Stimulated activated CD4-positive, alpha-beta T cell treated with anti-CD3 and anti-CD28 coated beads, Interleukin-15, amount 100 ng/mL, for 24 hours (primary cell): Measurements from ENCODE around the gene SNAPC2.
A peak's percentile ranks its signal among the peaks of the same experiment; 100 is the strongest.
"Not testable (repeated sequence)": the region's sequence is repeated elsewhere in the genome, so short reads cannot be mapped to it uniquely, and the experiment has no call there.

Experiments
- DNase-seq: peaks from one replicate; pipeline ENCODE4 v3.0.0-alpha.2; 2020

The SNAPC2 gene

DNA sequence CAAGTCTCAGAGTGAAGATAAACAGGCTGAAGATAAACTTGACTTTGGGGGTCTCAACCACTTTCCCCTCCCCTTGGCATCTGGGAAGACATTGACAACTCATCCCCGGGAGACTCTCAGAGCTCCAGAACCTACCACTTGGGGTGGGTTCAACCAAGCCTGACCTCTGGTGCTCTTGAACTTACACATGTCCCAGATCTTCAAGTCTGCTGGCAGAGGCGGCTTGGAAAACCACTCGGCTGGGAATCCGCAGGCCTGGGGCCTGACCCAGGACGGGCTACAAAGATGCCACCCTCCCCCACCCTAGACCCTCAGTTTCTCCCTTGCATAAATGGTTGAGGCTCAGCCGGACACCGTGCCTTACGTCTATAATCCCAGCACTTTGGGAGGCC, 31.3 kb upstream of the SNAPC2 start:
- no peak for DNase-seq

DNA sequence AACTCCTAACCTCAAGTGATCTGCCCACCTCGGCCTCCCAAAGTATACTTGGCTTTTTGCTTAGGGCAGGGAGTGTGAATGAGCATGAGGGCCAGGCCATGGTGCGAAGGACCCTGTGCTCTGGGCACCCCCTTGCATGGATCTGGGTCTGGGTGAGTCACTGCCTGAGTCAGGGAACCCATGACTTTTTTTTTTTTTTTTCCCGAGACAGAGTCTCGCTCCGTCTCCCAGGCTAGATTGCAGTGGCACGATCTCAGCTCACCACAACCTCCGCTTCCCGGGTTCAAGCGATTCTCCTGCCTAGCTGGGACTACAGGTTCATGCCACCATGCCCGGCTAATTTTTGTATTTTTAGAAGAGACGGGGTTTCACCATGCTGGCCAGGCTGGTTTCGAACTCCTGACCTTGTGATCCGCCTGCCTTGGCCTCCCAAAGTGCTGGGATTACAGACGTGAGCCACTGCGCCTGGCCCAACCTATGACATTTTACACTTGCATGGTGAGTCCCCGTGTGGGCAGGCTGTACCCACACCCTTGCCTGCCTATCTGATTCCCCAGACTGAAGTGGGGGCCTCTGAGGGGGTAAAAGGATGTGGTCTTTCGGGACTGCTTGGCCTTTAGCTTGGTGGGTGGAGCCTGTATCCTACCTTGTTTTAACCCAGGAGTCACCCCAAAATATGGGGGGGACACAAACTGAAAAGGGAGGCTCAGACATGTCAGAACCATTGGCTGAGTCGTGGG, 26.6 kb upstream of the SNAPC2 start:
- not testable (repeated sequence) for DNase-seq

DNA sequence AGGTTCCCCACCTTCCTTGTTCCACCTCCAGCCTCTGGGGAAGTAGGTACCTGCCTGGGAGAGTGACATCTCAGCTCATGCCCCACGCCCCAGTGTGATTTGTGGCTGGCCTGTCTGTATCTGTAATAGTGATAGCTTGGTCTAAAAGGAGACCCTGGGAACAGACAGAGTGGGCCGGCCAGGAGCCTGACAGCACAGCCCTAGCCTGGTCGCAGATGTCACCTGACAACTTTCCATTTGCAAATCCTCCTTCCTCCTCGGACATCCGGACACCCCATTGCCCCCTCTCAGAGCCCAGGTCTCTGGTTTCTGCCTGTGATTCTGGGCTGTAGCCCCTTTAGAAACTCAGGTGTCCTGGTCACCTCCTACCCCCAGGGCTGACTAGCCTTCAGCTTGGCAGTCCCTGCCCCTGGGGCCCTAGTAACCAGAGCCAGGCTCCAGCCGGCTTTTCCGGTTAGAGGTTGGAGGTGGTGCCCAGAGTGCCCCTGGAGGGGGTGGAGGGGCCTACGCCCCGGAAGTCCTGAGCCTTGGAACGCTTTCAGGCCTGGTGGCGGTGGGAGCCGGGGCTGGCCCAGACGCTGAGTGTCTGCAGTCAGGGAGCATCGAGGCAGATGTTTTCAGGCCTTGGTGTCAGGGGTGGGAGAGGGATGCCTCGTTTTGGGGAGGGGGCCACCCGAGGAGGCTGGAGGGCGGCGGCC, 25.4 kb upstream of the SNAPC2 start:
- DNase-seq, result no peak

DNA sequence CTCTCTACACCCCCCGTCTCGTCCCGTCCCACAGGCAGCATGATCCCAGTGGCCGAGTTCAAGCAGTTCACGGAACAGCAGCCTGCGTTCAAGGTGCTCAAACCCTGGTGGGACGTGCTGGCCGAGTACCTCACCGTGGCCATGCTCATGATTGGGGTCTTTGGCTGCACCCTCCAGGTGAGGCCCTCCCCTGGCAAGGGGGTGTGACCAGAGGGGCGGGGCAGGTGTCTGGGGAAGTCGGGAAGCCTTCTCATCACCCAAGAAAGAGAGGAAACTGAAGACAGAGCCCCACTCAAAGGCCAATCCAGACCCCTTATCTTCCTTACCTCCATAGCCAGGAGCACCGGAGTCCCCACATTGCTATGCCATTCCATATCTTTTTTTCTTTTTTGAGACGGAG, 24.6 kb upstream of the SNAPC2 start:
- no peak for DNase-seq

DNA sequence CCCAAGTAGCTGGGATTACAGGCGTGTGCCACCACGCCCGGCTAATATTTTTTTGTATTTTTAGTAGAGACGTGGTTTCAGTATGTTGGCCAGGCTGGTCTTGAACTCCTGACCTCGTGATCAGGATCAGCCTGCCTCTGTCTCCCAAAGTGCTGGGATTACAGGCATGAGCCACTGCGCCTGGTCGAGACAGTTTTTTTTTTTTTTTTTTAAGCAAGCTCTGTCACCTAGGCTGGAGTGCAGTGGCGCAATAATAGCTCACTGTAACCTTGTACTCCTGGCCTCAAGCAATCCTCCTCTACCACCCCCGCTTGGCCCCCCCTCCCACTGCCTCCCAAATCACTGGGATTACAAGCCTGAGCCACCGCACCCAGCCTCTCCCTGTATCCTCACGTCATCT, 22.8 kb upstream of the SNAPC2 start:
- DNase-seq, result no peak

DNA sequence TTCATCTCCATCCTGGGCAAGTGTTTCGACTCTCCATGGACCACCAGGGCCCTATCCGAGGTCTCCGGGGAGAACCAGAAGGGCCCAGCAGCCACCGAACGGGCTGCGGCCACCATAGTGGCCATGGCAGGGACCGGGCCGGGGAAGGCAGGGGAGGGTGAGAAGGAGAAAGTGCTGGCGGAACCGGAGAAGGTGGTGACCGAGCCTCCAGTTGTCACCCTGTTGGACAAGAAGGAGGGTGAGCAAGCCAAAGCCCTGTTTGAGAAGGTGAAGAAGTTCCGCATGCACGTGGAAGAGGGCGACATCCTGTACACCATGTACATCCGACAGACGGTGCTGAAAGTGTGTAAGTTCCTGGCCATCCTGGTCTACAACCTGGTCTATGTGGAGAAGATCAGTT, 21.2 kb upstream of the SNAPC2 start:
- DNase-seq, result no peak

DNA sequence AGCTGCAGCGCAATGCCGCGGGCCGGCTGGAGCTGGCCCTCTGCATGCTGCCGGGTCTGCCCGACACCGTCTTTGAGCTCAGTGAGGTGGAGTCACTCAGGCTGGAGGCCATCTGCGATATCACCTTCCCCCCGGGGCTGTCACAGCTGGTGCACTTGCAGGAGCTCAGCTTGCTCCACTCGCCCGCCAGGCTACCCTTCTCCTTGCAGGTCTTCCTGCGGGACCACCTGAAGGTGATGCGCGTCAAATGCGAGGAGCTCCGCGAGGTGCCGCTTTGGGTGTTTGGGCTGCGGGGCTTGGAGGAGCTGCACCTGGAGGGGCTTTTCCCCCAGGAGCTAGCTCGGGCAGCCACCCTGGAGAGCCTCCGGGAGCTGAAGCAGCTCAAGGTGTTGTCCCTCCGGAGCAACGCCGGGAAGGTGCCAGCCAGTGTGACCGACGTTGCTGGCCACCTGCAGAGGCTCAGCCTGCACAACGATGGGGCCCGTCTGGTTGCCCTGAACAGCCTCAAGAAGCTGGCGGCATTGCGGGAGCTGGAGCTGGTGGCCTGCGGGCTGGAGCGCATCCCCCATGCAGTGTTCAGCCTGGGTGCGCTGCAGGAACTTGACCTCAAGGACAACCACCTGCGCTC, 20.3 kb upstream of the SNAPC2 start:
- DNase-seq, result no peak

DNA sequence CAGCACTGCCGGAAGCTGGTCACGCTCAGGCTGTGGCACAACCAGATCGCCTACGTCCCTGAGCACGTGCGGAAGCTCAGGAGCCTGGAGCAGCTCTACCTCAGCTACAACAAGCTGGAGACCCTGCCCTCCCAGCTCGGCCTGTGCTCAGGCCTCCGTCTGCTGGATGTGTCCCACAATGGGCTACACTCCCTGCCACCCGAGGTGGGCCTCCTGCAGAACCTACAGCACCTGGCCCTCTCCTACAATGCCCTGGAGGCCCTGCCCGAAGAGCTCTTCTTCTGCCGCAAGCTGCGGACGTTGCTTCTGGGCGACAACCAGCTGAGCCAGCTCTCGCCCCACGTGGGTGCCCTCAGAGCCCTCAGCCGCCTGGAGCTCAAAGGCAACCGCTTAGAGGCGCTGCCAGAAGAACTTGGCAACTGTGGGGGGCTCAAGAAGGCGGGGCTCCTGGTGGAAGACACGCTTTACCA, 19.7 kb upstream of the SNAPC2 start:
- DNase-seq, result no peak

DNA sequence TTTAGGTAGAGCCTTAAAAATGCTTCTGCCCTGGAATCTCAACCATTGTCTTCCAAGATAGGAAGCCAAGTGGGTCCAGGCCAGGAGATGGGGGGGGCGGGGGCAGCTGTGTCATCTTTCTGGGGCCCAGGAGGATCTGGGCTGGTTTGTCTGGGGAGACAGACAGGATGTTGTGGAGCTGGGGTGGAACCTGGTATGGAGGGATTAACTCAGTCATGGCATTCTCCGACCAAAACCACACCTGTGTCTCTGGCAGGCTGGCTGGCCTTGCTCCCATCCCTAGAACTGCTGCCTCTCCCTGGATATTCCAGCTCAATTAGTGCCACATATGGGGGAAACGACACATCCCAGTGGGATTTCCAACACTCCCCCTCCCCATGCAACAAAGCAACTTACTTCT, 19.2 kb upstream of the SNAPC2 start:
- DNase-seq, result no peak

DNA sequence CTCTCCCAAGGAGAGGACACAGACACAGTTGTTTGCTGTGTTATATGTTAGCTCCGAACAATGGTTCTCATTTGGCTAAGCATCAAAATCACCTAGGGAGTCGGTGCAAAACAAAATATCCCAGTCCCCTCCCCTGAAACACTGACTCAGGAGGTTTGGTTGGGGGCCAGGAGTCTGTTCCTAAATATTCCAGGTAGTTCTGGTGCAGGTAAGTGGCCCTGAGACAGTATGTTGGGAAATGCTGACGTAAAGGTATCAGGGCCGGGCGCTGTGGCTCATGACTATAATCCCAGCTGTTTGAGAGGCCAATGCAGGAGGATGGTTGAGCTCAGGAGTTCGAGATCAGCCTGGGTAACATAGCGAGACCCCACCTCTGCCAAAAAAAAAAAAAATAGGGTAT, 18.8 kb upstream of the SNAPC2 start:
- no peak for DNase-seq

DNA sequence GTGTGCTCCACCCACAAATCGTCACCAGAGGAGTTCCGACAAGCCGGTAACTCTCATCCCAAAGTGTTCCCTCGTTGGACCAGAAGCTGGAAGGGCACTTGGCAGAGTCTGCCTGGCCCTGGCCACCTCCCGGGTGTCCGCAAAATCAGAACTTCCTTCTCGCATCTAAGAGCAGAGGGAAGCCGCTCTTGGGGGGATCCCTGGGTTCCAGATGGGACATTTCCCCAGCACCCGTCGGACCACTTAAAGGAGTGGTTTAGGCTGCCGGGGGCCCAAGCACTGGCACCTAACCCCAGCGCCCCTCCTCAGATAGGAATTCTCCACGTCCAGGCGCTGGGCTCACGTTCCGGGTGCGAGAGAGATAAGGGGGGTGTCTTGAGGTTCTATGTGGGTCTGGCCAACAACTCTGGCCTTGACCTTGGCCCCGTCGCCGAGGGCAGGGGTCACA, 17.3 kb upstream of the SNAPC2 start:
- no peak for DNase-seq

DNA sequence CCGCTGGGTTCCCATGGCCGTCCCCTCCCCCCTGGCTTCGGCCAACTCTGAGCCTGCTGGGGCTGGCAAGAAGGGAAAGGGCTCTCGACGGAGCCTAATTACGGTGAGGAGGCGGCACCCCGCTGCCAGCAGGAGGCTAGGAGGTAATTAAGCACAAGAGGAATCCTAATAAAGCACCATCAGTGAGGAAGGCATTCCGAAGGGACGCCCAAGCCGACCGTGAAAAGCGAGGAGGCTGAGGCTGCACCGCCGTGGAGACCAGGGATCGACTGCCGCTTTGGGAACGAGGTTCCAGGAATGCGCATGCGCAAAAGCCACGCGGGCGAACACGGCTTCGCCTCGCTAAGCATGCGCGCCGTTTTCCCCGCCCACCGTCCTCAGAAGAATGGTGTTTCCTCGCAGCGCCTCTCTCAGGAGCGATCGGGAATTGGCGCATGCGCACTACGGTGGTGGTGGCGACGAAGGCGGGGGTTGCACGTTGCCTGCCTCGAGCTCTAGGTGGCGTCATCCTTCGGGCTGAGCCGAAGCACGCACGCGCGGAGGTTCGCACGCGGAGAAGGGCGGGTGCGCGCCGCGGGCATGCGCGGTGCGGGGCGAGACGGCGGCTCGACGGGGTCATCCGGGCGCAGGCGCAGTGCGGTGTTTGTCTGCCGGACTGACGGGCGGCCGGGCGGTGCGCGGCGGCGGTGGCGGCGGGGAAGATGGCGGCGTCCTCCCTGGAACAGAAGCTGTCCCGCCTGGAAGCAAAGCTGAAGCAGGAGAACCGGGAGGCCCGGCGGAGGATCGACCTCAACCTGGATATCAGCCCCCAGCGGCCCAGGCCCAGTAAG, 16.7 kb upstream of the SNAPC2 start, which contains the start of gene MAP2K7:
TSS of gene MAP2K7 (plus strand) at position 634 of the 830 bp plus-strand sequence. CDS start at position 702, 68 bp downstream.
- DNase-seq, result peak; percentile 100

DNA sequence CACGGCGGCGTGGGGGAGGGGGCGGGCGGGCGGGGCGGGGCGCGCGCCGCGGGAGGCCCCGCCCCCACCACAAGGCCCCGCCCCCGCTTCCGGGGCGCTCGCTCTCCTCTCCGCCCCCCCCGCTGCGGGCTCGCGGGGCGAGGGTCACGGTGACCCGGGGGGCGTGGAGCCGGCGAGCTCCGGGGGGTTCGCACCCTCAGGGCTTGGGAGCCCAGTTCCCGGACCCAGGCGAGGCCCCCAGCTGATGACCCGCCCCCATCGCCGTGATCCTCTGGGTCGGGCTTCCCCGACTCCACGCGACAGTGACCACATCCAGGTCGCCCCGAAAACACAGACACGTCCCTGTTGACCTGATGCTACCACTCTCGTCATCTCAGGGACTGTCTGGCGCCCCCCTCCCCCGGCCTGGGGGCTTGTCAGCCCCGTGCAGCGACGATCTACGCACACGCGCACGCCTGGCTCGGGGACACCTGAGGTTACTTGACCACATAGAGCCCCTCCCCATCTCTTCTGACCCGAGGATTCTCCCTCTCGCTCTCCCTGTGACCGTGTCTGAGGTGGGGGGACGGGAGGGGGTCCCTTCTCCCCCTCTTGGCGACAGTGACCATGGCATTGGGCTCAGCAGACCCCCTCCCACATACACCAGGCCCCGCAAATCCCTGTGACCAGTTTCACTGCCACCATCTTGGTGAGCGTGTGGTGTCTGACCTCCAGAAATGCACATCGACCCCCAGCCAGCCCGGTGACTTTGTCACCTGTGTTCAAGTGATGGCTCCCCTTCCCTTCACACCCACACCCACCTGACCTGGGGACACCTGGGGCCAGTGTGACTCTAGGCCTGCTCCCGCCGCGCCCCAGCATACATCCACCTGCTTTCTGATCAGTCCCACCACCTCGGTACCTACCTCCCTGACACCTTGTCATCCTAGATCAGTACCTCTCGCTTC, 15.8 kb upstream of the SNAPC2 start:
- peak; percentile 68 for DNase-seq

DNA sequence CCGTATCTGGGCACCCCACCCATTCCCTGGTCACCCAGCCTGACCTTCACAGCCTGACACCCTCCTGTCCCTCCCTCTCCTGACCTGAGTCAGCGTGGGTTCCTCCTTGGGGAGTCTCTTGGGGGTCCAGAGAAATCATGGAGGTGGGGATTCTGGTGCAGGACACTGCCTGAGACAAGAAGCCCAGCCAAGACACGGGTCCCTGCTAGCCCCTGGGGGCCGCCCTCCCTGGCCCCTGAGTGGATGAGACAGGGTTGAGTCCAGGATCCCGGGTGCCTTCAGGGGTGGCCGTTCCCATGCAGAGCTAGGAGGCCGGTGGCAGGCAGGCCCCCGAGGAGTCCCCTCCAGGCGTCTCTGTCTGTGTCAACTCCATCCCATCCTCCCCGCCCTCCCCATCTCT, 14.9 kb upstream of the SNAPC2 start:
- no peak for DNase-seq

DNA sequence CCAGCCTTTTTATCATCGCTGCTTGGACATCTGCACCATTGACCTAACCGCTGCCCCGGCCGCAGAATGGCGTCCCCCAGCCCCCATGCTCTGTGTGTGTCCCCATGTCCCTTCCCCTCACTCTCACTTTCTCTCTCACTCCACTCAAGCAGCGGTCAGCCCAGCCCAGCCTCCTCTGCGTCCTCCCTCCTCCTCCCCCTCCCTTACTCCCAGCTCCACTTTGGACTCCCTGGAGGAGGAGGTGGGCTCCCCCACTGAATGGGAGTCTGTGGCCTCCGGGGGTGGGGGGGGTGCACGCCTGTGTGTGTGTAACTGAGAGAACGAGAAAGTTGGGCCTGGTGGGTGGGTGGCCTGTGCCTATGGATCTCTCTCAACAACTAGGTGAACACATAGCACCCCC, 14.3 kb upstream of the SNAPC2 start:
- DNase-seq, result no peak

DNA sequence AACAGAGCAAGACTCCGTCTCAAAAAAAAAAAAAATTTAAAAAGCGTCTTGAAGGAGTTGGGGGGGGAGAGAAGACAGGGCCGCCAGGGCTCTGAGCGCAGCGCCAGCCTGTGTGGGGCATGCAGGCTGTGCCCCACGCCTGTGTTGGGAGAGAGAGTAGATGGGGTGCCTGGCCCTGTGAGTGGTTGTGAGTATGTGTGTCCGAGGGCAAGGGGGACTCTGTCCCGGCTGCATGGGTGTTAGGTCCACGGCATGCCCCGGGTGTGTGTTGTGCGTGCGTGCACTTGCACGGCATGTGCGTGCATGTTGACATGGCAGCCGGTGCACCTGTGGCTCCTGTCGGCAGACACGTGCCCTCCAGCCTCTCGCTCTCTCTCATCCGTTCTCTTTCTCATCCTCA, 13.0 kb upstream of the SNAPC2 start:
- no peak for DNase-seq

DNA sequence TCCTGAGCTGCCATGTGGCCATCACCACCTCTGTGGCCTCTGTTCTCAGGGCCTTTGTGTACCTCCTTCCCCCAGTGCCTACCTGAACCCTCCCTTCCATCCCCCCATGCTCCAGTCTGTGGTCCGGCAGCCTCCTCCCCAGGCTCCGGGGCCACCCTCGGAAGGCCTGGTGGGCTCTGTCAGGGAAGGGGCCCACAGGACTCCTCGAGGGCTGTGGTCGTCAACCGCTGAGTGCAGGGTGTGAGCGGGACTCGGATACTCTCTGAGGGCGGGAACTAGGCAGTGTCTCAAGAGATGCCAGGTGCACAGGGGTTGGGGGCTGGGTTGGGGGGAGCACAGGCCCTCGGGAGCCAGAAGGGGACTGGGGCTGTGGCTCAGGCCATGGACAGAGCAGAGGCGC, 12.6 kb upstream of the SNAPC2 start:
- DNase-seq, result no peak

DNA sequence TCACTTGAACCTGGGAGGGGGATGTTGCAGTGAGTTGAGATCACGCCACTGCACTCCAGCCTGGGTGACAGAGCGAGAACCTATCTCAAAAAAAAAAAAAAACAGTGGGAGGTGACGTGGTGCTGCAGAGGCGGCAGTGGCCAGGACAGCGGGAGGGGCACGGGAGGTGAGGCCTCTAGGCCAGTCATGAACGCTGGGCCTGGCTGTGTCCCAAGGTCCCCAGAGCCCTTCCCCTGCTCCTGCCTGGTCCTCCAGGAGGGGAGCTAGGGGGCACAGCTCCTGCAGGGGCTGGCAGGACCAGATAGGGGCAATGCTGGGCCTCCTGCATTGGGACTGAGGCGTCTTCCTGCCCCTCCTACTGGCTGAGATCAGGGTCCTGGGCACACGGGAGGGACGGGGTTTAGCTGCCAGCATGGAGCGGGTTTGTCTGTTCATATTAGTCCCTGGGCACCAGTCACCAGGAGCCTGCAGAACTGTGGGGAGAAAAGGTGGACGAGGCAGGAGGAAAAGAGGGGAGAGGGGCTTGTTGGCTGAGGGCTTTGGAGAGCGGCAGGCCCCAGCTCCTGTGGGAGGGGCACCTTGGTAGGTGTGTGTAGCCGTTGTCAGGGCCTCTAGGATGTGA, 11.9 kb upstream of the SNAPC2 start:
- DNase-seq, result no peak

DNA sequence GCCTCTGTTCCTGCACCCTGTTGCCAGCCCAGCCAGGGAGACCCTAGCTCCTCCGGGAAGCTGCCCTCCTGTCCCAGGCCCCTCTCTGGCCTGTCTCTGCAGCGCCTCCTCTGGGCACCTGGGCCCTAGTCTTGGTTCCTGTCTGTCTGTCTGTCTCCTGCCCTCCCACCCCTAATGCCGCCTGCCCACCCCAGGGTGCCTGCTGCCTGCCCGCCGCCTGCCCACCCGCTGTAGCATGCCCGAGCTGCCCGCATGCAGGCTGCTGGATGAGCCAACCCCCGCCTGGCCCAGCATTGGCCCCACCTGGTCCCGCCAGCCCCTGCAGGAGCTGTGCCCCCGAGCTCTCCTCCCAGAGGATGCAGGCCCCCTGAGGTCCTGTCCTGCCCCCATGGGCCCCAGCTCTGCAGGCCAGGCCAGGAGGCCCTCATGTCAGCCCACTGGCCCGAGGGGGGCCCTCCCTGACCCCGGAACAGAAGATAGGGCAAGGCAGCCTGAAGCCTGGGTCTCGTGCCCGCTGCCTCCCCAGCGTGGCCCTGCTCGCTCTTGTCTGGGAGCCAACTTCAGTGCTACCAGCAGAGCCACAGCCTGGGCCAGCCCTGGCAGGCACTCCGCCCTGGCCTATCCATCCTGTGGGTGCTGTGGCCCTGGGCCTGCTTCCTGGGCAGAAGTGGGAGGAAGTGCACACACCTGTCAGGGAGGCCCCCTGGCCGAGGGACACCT, 11.2 kb upstream of the SNAPC2 start:
- DNase-seq, result no peak

DNA sequence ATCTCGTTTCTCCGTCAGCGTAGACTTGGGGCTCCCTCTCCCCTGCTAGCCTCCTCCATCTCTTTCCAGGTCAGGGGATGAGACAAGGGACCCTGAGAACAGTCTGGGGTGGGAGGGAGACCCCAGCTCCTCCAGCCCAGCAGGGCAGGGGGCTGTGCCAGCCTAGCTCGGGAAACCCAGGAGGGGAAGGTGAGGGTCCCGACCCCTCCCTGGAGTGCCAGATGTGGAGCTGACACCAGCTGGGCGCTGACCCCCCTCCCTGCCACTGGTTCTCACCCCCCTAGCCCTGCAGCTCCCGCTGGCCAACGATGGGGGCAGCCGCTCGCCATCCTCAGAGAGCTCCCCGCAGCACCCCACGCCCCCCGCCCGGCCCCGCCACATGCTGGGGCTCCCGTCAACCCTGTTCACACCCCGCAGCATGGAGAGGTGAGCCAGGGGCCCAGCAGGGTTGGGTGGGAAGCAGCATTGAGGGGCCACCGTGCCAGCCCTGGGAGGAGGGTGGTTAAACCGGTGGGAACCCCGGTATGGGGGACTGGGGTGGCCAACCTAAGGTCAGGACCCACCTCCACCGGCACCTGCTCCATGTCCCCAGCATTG, 10.6 kb upstream of the SNAPC2 start:
- no peak for DNase-seq
